Activated naive CD4-positive, alpha-beta T cell treated with Interleukin-2 at 50 U/mL for 16 hours (primary cell): Measurements from ENCODE around the gene PKHD1.

Experiments
- DNase-seq: peaks from one replicate; pipeline ENCODE4 v3.0.0-alpha.2; 2020

PKHD1 gene

DNA sequence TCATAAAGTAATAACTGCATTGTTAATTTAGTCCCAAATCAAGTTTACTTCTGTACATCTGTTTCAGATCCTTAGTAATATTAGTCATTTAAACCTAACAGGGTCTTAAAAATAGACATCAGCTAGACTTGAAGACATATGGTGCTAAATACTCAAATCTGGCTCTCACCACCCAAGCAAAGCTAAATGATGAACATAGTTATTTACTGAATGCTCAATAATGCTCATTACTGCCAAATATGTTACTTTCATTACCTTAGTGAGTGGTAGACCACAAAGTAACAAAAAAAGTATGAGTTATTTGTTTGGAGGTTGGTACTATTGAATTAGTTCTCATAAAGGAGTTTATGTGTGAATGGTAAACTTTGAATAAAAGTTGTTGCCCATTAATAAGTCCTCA is 502.1 kb downstream of the PKHD1 start:
- DNase-seq: no peak

DNA sequence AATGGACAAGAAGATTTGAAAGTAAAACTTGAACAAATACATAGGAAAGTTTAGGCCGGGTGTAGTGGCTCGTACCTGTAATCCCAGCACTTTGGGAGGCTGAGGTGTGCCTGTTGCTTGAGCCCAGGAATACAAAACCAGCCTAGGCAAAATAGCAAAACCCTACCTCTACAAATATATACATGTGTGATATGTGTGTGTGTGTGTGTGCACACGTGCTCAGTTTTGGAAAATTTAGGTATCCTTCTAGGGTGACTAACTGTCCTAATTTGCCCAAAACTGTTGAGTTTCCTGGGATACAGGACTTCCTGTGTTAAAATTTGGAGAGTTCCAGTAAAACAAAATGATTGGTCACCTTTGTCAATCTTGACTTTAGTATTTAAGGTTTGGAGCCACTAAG is 503.2 kb downstream of the PKHD1 start:
- DNase-seq: no peak

DNA sequence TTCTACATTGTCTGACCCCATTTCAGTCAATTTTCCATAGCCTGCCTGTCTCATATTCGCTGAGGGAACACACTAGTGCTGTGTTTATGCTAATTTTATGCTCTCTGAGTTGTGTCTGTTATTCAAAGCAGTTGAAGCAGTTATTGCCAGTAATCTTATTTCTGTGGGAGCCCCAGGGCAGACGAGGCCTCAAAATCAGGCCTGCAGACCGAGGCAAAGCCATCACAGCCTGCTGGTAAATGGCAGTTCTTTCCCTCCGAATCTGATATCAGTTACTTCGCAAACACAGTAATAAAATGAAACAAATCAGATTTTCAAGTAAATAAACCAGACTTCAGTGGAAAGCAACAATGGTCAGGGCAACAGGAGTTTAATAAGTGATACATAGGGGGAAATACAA is 508.4 kb downstream of the PKHD1 start:
- no peak for DNase-seq

DNA sequence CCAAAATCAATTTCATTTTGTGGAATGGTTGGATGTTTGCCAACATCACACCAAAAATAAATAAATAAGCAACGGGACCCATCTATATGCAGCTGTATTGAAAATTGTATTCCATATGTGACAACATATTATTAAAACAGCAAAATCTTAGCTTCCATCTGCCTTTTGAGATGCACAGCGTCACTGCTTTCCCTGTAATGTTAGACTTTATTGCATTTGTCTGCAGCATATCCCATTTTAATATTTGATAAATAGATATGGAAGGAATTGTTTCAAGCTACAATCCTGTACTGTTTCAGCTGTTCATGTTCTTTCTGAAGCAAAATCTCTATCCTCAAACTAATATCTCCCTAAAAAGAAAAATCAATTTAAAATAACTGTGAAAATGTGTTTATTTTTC is 509.1 kb downstream of the PKHD1 start:
- no peak for DNase-seq

DNA sequence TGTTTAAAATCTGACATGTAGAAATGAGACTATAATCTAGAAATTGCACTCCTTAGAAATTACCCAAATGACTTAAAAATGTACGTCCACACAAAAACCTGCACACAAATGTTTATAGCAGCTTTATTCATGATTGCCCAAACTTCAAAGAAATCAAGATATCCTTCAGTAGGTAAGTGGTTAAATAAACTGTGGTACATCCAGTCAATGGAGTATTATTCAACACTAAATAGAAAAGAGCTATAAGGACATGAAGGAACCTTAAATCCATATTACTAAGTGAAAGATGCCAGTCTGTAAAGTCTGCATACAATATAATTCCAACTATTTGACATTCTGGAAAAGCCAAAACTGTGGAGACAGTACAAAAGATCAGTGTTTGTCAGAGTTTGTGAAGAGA is 513.4 kb downstream of the PKHD1 start:
- DNase-seq: no peak

DNA sequence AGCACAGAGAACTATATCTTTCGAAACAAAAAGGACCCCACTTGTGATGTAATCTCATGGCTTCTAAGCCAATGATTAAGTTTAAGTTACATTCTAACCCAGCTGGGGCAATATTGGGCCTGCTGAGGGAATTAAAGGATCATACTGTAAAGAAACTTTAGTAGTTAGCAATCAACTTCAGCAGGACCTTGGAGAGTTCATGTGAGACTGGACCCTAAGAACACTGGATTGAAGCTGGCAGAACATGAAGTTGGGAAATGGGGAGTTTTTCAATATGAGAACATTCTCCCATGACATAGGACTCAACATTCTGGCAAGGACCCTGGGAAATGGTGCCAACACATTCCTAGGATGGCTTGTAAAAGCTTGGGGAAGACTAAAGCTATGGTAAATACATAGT is 516.2 kb downstream of the PKHD1 start:
- DNase-seq: no peak

DNA sequence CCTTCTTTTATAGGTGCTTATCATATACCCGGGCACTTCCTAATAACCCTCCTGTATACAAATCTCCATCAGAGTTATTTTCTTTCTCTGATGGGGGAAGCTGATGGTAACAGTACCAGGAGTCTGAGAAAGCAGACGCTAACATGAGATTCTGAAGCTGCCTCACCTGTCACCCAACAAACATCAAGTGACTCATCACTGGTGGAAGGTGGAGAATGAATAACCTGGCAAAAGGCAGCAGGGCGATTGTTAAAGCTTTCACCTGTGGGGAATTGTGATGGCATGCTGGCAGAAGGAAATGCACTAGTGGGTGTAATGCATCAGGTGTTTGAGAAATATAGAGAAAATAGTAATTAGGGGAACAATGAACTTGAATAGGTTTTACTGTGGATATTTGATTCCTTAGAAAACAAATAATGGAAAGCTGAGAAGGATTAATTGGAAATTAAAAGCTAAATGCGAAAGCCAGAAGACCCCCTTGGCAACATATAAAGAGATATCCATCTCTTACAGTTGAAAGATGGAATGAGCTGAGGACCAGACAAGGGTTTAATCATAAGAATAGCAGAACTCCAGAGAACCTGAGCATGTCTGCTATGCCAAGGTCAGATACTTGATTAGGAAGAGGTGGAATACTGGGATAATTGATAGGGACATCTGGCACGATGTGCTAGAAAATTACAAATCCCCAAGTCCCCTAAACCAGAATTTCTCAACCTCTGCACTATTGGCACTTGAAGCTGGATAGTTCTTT is 517.1 kb downstream of the PKHD1 start:
- no peak for DNase-seq

DNA sequence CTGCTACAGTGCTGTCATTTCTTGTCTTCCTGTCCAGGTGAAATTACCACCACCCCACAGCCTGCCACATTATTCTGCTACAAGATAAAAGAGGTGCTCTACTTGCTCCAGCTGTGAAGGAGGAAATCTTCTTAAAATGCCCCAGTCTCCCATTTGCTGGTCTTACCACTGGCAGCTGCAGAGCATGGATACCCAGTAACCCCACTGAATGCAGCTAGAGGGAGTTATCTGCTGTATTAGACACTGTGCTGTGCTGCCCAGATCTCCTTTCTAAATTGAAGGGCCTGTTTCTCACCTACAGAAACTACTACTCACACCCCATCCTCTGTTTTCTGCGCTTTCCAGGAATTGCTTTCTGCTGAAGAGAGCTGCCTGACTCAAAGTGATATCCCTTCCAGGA is 517.8 kb downstream of the PKHD1 start:
- DNase-seq: no peak

DNA sequence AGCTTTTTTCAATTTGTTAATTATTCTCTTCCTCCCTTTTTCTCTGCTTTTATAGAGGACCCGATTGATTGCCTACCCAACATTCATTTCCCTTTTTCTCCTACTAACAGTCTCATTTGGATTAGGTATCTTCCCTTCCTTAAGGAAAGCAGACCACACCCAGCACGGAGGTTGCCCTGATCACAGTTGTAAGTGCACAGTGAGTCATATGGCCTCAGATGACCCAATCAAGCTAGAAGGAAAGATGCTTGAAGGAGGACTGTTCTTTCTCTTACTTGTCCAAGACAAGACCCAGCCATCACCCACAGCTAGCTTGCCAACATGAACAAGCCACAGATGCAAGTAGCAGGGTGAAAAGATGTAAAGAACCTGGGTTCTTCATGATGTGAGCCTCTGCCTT is 518.6 kb downstream of the PKHD1 start:
- DNase-seq: no peak

DNA sequence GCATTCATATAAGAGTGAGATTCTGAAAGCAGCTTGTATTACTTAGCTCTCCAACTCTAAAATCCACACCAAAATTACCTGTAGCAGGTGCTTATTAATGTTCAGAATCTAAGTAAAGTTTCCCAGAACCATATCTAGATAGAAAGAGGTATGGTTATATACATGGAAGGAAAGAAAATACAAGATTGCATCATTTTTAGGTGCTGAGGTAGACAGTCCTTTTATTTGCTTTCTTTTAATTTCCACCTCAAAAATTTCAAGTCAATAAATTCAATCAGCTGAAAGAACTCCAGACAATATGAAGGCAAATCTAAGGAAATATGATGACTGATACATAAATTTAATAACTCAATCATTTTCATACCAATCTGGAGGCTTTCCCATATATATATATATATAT is 521.9 kb downstream of the PKHD1 start:
- no peak for DNase-seq
